GM20000 (cell line): ENCODE measurements around the gene ARHGAP24.

Experiments used
- DNase-seq: peaks from one replicate; pipeline ENCODE4 v3.0.0; 2012; ENCODE audit warnings: low spot score
- TF ChIP-seq, protein P1 (sequence below): IDR thresholded peaks from 2 replicates; pipeline ENCODE4 v1.5.1; 2012; ENCODE audit warnings: mild to moderate bottlenecking, control low read depth; ENCODE audit errors: extremely low read depth, missing control alignments

Gene ARHGAP24

DNA sequence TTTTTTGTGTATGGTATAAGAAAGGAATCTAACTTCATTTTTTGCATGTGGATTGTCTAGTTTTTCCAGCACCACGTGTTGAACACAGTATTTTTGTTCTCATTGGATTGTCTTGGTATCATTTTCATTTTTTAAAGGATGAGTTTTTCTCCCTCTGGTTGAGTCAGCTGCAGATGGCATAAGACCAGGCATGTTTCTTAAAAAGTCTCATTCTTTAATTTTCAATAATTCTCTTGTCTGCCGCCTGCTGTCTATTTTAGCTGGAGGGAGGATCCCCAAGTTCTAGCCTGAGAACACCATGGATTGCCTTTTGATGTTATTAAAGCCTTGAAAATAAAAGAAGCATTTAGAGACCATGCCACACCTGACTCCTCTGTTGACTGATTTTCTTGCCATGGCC lies 263.8 kb downstream of the ARHGAP24 start:
- no peak for DNase-seq
- TF ChIP-seq, protein P1, sequence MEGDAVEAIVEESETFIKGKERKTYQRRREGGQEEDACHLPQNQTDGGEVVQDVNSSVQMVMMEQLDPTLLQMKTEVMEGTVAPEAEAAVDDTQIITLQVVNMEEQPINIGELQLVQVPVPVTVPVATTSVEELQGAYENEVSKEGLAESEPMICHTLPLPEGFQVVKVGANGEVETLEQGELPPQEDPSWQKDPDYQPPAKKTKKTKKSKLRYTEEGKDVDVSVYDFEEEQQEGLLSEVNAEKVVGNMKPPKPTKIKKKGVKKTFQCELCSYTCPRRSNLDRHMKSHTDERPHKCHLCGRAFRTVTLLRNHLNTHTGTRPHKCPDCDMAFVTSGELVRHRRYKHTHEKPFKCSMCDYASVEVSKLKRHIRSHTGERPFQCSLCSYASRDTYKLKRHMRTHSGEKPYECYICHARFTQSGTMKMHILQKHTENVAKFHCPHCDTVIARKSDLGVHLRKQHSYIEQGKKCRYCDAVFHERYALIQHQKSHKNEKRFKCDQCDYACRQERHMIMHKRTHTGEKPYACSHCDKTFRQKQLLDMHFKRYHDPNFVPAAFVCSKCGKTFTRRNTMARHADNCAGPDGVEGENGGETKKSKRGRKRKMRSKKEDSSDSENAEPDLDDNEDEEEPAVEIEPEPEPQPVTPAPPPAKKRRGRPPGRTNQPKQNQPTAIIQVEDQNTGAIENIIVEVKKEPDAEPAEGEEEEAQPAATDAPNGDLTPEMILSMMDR, result no peak

DNA sequence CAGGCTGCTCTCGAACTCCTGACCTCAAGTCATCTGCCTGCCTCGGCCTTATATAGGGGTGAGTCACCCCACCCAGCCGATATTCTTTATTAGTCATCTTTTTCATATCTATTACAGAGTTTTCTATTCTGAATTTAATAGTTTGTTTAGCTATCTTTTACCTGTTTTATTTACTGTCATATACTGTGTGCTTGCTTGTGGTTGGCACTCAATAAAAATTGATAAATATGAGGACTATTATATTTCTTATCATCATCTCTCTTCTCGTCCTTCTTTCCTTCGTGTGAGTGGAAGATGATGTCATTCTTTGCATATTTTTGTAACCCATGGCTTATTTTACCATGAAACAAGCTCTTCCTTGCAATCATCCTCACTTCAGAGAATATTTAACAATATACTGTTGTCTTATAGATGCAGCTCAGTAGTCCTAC lies 265.5 kb downstream of the ARHGAP24 start:
- no peak for DNase-seq
- TF ChIP-seq, protein P1, result no peak

DNA sequence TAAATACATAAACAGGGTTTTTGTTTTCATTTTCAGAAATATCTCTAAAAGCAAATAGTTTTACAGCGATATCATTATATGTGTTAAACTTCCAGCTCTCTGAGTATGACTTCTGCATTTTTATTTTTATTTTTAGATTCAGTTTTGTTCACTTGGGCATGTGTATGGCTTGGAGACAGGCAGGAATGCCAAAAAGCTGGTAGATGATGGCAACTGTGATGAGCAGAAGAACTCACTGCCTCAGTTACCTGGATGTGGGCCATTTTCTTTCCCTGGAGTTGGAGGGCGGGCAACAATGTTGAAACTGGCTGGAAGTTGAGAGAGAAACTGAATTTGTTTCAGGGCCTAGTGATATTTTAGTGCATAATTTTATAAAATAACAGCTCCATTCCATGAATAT lies 266.4 kb downstream of the ARHGAP24 start:
- TF ChIP-seq, protein P1, result no peak

DNA sequence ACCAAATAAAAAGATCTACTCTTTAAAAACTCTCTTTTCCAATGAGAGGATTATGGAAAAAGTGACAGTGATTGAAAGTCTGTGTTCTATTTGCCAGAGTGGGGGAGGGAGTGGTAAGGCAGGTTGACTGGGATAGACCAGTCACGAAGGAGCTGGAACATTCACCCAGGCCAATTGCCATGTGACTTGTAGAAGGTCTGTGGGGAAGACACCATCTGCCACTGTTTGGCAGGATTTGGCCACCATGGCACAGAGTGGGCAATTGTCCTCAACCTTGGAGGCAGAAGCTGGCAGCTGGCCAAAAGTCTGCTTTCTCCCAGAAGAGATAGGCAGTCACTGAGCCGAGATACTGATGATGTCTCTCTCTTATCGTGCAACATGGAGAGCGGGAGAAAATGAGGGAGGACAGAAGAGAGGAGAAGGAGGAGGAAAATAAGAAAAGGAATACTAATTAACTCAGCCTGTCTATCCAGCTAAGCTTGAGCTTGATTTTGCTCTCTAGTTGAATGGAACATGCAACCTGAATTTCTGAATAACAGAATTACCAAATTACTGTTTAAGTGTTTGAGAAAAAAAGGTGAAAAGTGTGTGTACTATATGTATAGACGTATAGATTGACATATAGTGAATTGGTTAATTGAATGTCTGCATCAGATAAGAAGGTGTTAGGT lies 267.1 kb downstream of the ARHGAP24 start:
- DNase-seq, result no peak

More for the DNA sequence above, 266.4 kb downstream of the ARHGAP24 start:
- DNase-seq, result no peak

DNA sequence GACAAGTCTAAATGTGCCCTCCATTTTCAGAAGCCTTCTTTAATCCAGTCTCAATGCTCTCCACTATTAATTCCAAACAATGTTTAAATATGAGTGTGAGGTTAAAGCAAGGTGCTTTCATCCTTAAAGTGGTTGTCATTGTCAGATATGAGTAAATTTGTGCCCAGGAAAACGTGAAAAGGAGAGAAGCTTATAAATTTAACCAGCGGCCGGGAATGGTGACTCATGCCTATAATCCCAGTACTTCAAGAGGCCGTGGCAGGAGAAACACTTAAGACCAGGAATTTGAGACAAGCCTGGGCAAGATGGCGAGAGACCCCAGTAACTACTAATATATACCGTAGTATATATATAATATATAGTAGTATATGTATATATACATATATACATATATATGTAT lies 270.0 kb downstream of the ARHGAP24 start:
- TF ChIP-seq, protein P1, result no peak
- DNase-seq, result no peak

More for the DNA sequence above, 267.1 kb downstream of the ARHGAP24 start:
- TF ChIP-seq, protein P1, result no peak

DNA sequence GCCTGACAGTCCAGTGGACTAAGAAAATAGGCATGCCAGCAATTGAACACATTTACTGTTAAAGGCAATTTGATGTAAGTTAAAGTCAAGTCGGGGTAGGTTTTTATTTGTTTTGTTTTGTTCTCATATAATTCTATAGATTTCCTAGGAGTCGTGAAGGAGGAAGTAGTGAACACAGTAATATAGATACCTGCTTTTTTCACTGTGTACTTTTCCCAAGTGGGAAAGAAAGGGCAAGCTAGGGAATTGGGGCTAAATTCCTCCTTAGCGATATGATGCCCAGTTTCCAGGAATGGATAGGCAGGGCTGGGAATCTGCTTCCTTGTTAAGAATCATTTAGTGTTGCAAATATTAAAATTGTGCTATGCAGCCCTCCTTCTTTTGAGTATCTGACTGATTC lies 271.0 kb downstream of the ARHGAP24 start:
- TF ChIP-seq, protein P1, result no peak

DNA sequence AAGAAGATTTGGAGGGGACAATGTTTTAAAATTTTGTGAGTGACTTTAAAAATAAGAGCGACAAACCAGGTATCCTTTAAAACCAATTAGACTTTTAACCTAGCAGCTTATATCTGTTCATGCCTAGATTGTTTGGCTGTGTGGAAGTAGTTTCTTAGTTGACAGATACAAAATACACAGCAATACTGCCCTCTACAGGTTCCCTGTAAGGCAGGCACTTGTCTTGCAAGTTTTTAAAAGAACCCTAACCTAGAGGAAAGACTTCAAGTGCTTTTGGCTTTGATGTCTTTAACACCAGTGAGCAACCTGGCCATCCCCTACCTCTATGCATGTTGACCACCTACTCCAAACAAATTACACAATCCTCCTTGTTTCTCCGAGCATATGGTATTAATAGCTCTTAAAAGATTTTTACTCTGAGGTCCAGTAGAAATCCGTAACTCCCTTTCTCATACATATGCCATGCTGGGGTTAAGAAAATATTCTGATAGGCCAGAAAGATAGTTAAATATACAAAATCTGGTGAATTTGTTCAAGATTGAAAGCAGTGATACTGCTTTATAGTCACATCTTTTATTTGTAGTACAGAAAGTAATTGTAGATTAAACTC lies 273.0 kb downstream of the ARHGAP24 start:
- DNase-seq, result peak; percentile 47
- TF ChIP-seq, protein P1, result peak; percentile 75

More for the DNA sequence above, 271.0 kb downstream of the ARHGAP24 start:
- no peak for DNase-seq
